ENCODE results near the gene SLC1A4.
"Not testable (repeated sequence)": the region's sequence is repeated elsewhere in the genome, so short reads cannot be mapped to it uniquely, and the experiment has no call there.

Gene SLC1A4

DNA sequence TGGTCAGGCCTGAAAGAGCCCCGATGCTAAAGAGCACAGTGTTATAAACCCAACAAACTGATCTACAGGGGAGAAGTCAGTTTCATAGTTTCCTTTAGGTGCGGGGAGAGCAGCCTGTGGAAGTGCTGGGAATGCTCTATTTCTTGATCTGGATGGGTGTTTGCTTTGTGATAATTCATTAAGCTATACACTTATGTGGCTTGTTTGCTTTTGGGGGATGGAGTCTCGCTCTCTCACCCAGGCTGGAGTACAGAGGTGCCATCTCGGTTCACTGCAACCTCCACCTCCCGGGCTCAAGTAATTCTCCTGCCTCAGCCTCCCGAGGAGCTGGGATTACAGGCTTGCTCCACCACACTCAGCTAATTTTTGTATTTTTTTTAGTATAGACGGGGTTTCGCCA, 37.0 kb downstream of the SLC1A4 start:
- DNase-seq (ENCODE audit: low read depth in 2 of 2), result no peak

DNA sequence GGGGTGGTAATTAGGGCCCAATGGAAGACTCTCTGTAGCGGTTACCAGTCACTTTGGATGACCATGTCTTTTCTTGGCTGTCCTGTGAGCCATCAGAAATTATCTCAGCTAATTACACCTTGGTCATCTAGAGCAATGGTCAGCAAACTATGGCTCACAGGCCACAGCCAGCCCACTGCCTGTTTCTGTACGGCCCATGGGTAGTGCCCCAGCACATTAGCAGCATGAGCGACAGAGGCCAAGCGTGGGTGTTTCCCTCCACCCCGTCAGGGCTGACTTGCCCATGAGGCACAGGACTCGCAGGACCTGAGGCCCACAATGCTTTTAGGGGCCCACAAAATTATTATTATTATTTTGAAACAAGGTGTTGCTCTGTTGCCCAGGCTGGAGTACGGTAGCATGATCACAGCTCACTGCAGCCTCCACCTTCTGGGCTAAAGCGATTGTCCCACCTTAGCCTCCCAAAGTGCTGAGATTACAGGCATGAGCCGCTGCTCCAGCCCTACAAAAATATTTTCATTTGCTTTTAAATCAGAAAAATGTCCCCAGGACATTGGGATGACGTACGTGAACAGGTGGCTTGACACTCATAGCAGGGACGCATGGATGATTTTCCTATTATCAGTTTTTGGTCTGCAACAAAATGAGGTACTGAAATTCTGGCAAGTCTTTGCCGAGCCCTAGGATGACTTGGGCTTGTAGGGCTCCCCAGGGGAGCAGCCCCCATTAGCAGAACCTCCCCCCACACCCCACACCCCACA, 37.7 kb downstream of the SLC1A4 start:
- no peak for DNase-seq (ENCODE audit: low read depth in 2 of 2)

DNA sequence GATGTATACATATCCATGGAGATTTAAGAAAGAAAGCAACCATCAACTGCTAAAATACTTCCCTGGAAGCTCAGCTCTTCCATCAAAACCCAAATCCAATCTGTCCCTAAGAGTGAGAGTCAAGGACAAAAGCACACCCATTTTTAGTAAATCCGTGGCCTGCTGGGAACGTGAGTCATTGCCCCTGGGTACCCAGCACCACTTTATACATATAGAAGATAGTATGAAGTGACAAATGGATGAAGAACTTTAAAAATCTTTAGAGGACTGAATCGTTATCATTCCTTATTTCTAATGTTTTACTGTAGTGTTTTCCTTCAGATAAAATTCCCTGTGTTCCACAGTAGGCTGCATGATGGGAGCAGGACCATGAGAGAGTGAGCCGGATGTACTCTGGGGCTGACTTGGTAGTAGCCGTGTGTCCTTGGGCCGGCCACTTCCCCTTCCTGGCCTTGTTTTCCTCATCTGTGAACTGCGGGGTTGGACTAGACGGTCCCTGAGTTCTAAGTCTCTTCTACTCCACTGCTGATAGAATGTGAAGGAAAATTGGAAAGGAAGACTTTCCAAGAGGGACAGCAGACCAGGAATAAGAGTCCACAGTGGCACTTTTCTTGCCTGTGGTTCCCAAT, 38.5 kb downstream of the SLC1A4 start:
- DNase-seq (ENCODE audit: low read depth in 2 of 2), result no peak

DNA sequence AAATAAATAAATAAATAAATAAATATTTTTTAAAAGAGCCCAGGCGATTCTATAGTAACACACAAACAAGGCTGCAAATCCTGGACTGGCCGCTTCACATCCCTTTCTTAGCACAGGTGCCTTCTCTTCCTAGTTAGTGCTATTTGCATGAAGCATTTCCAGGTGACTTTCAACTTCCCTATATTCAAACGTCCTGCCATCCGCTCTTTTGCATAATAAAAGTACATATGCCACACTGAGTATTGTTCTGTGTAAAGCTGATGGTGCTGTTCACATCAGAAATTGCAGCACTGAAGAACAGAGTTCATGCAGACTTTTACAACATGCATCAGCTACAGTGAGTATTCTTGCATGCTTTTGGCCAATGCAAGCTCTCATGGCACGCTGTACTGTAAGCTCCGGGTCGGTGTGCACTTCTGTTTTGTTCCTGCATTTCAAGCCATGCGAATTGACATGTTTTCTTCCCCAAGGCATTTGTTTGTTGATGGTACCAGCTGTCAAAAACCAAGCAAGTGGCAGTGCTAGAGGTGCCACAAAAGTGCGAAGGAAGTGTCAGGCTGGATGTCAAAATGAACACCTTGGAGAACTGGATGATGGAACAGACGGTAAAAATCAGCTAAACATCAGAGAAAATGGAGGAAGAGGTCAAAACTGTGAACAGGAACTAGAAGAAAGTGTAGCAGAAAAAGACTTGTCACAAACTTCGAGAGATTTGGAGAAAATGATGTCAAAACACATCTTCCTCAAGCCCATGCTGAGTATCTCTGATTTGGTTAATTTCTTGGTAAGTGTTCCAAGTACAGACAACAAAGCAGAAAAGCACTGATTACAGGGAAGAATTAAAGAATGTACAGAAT, 41.5 kb downstream of the SLC1A4 start:
- DNase-seq (ENCODE audit: low read depth in 2 of 2), result no peak

DNA sequence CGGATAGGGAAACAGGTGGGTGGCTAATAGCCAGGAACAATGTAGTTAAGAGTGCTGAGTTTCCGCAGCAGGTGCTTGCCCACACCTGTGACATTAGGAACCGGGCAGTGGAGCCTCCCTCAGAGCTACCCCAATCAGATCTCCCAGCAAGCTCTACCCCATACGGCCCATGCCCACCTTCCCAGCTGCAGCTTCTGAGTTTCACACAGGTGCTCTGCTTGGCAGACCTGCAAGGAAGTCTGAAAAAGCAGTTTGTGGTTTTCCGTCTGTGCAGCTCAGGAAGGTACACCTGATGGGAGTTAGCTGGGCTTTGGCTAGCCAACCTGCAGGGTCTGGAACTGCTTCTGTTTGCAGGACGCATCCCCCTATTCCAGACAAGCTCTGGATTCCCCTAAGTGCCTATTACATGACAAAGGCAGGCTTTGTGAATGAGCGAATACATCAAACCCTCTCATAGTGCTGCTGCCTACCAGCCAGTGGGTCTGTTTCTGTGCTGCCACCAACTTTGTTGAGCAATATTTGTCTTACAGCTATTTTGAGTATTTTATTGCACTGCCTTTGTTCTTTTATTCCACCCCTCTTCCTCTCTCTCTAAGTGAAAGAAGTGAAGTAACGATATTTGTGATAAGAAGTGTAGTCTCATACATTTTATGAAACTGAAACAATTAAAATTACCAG, 42.3 kb downstream of the SLC1A4 start:
- no peak for DNase-seq (ENCODE audit: low read depth in 2 of 2)

DNA sequence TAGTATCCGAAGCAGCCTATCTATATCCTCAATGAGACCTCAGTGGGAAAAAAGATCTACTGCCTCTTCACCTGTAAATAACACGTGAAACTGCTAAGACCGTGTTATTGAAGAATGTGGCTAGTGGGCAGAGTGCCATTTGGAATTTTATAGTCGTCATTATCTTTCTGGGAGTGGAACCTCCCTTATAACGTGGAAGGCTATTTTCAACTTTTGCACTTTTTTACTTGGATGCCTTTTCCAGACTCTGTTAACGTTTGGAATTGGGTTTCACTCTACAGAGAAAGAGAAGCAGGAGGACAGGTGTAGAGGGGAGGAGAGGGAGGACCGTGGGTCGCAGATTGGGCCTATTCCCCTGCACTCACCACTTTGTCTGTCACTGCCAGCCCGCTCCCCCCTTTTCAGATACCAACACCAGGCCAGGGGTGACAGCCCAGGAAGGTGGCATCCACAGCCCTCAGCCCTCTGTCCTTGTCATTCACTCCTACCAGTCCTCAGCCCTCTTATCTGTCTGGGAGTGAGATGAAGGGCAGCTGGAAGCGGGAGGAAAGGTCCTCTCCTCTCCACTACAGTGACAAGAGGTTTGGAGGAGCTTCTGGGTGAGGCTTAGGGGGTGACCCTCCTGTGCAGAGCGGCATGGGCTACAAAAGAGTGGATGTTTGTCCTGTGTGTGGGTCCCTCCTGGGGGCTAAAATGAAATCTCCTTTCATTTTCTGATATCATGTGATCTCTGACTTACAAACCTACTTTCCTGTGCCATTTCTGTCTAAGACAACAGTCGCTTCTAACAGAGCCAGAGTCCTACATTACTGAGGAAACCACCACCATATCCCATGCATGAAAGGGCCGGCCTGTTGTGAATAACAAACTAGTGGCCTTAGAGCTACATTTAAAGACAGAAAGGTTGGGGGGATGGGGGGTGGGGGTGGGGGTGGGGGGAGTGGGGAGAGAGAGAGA, 43.1 kb downstream of the SLC1A4 start:
- DNase-seq (ENCODE audit: low read depth in 2 of 2), result no peak

DNA sequence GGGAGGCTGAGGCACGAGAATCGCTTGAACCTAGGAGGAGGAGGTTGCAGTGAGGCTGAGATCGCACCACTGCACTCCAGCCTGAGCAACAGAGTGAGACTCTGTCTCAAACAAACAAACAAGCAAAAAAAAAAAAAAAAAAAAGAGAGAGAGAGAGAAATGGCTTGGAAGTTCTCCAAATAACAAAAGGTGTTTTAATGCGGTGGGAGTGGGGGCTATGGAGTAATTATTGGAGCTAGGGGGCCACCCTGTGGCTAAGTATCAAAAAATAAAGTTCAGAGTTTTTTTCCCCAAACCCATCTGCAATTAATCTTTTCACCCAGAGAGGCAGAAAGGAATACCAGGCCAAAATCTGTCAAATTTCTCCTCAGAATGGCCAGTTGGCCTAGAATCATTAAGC, 44.0 kb downstream of the SLC1A4 start:
- no peak for DNase-seq (ENCODE audit: low read depth in 2 of 2)

DNA sequence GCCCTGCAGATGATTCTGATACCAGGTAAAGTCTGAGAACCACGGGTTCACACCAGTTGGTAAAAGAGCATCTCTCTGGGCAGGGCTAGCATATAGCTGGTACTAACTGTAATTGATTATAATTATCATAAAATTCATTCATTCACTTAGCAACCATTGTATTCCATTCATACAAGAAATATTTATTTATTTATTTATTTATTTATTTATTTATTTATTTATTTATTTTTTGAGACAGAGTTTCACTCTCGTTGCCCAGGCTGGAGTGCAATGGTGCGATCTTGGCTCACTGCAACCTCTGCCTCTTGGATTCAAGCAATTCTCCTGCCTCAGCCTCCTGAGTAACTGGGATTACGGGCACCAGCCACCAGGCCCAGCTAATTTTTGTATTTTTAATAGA, 44.5 kb downstream of the SLC1A4 start:
- not testable (repeated sequence) for DNase-seq (ENCODE audit: low read depth in 2 of 2)

DNA sequence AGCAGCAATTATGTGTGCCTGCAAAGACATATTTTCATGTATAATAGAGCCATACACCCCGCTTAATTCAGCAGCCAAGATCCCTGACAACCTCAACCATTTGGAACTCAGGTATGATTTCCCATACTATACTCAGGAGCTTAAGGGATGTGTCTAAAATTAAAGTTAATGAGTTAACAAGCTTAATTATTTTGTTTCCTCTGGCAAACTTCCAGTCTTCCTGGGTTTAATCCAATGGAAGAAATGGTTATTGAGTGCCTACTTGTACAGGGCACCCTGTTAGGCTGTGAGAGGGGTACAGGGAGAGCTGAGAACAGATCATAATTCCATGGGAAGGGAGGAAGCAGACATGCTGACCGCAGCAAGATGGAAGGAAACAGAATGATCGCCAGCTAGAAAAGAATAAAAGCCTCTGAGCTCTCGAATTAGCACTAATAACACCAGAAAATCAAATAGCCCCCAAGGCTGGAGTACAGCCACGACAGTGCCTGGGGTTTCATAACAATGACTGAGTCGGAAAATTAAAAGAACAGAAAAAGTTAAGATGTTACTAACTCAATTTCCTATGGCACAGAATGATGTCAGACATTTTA, 46.2 kb downstream of the SLC1A4 start:
- DNase-seq (ENCODE audit: low read depth in 2 of 2), result no peak

DNA sequence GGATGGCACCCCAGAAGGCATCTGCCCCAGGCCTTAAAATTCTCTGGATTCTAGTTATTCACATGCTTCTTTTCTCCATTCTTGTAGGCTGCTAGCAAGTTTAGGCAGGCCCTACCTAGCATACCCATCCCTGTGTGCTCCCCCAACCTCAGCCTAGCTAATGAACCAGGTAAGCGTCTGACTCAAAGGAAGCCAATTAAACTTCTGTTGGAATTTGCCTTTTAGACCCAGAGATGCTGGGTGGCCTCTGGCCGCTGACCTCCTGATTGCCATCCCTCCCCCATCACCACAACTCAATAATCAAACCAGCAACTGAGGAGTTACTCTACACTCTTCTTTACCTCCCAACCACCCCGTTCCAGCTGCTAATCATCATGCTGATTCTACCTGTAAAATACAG, 48.0 kb downstream of the SLC1A4 start:
- DNase-seq (ENCODE audit: low read depth in 2 of 2), result no peak

DNA sequence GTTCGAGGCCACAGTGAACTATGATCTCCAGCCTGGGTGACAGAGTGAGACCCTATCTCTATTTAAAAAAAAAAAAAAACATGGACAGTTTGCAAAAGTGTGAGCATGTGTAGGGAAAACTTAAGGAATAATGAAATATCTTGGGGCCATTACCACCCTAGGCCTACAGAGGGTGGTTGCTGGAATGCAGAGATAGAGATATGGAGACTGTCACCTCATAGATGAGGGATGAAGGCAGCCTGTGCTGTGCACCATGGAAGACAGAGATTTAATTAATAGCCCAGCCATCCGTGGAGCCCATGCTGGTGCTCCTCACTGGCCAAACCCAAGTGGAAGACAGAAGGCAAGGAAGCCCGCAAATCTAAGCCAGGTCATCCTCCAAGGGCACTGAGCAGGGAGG, 50.4 kb downstream of the SLC1A4 start:
- DNase-seq (ENCODE audit: low read depth in 2 of 2), result no peak

DNA sequence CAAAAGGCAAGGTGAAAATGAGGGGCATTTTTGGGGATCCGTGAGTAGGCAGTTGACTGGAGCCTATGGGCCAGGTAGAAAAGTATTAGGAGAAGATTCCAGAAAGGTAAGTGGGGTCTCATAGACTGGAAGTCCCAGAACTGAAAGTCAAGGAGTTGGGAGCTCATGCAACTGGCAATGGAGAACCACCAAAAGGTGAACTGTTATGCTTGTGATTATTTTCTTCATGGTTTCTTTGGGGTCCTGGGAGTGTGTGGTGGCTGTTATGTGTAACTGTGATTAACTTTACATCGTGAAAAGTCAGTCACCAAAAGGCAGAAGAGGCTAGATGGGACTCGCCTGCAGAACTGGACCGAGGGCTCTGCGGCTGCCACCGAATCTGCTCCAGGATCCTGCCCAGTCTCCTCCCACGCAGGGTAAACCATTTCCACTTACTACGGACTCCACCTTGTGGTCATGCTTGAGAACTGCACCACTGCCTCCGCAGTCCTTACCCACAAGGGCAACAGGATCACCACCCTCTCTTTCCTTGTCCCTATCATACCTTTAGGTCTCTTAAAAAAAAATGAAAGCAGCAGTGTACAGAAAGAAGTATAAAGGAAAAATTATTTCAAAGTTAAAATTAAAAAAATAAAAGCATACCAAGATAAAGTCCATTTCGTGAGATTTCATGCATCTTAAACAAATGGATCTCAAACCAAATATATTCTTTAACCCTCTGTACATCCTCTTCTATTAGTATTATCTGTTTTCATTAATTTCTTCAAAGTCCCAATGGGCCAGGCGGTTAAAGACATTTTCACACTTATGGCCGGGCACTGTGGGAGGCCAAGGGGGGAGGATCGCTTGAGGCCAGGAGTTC, 51.4 kb downstream of the SLC1A4 start:
- no peak for DNase-seq (ENCODE audit: low read depth in 2 of 2)

DNA sequence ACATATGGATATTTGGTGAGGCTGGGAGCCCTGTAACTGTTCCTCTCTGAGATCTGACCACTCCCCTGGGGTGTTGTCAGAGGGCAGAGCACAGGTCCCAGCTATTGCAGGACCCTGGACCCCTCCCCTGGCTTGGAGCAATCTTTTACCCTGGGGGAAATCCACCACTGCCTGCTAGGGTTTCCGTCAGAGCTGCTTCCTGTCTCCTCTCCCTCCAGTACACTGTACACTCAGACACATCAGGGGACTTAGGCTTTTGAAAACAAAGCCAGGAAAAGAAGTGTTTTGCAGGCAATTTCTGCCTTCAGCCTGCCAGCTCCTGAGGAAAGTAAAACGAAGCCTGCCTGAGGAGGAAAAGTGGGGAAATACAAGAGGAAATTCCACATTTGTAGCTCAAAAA, 53.8 kb downstream of the SLC1A4 start:
- no peak for DNase-seq (ENCODE audit: low read depth in 2 of 2)

DNA sequence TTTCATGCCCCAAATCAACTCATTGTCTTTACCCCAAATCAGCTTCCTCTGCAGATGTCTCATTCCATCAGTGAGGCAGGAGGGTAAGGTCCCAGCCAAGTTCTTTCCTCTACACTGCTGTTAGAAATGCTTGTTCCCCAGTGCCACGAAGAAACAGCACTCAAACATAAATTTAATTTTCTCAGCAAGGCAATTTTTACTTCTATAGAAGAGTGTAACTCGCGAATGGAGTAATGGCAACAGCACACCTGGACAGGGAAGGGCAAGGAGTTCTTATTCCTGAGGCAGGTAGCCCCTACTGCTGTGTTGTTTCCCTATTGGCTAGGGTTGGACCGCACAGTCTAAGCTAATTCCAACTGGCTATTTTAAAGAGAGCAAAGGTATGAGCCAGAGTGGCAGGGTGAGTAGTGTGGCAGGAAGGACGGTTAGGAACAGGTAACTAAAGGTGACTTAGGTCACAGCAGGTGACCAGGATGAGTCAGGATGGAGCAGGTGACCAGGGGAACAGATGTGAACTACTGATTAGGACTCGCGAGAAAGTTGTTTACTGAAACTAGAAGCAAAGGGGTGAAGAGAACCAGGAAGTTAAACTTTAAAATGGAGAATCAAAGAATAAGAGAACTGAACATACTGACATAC, 55.0 kb downstream of the SLC1A4 start:
- DNase-seq (ENCODE audit: low read depth in 2 of 2), result no peak

DNA sequence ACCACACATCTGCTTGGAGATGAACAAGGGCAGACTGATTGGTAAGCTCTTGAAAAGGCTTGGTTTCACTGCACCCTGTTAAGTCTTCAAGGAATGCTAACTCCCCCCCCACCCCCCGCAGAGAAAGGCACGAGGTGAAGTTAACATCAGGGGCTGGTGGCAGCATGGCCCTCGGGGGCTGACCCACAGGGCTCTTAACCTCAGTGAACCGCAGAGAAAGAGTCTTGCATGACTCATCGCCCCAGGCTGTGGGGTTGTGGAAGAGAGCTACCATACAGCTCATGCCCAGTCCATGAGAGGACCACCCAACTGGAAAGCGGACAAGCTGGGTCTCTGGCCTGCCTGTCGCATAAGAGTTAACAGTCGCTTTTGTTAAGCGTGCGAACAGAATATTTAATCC, 56.5 kb downstream of the SLC1A4 start:
- no peak for DNase-seq (ENCODE audit: low read depth in 2 of 2)

DNA sequence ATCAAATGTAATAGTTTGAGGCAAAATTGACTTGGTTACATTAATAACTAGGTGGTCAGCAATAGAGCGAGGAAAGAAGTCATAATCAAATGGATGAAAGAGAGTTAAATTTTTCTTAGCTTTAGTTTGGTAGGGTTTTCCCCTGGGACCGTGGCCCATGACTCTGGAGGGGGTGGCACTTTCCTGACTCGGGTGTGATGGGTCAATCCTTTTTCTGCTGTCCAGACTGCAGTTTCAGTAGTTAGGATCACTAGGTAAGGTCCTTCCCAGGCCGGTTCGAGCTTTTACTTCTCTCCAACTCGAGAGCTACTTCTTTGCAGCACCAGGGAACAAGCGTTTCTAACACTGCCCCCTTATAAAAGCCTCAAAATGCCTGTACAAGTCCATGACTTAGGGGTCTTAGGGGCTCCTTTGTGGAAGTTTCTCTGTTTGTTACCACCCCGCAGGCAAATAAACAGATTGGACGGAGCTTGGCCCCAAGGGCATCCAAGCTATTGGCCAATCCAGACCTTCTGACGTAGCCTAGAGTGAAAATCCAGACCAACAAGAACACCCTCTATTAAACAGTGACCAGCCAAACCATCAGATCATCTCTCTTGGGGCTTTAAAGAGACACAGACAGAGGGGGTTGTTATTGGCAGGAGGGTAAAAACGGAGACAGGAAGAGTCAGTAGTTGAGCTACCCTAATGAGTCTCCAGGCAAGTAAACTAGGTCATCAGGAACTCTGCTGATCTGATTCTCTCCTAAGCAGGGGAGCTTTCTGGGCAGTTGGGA, 57.6 kb downstream of the SLC1A4 start:
- no peak for DNase-seq (ENCODE audit: low read depth in 2 of 2)

DNA sequence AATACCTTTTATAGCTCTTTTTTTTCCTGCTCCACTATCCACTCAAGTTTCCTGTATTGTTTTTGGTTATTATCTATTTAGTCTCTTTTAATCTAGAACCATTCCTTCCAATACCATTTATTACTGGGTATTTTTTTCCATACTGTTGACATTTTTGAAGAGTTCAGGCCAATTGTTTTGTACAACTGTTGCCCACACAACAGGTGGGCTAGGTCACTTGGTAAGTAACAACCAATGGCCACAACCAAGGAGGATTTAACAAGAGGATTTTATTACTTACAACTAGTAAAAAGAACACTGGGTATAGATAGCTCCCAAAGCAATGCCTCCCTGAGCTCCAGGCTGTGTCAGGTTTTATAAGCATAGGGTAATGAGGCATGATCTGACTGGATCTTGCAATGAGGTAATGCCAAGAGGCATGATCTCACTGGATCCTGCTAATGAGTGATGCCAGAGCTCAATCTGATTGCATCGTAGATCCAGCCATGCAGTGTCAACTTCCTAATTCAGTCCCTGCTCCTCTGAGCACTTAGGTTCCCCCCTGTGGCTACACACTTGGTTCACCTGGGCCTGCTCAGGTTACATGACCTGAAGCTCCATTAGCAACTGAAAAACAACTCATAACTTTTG, 59.9 kb downstream of the SLC1A4 start:
- no peak for DNase-seq (ENCODE audit: low read depth in 2 of 2)

DNA sequence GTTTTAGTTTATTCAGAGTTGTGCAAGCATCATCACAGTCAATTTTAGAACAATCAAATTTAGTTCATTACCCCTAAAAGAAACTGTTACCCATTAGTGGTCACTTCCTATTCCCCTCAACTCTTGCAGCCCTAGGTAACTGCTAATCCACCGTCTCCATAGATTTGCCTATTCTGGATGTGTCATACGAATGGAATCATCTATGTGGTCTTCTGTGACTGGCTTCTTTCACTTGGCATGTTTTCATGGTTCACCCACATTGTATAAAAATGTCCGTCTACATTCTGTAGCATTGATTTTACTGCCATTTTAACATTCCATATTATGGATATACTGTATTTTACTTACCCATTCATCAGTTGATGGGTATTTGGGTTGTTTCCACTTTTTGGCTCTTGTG, 61.7 kb downstream of the SLC1A4 start:
- no peak for DNase-seq (ENCODE audit: low read depth in 2 of 2)

All from fibroblast of skin of left biceps (primary cell).